IPS DF 19.7 (cell line): ENCODE measurements around the gene ATP6V1G1.

ENCODE experiments used
- DNase-seq: peaks from one replicate; pipeline ENCODE4 v3.0.0-alpha.2; 2013; ENCODE audit warnings: low read depth, low spot score

Gene ATP6V1G1

DNA sequence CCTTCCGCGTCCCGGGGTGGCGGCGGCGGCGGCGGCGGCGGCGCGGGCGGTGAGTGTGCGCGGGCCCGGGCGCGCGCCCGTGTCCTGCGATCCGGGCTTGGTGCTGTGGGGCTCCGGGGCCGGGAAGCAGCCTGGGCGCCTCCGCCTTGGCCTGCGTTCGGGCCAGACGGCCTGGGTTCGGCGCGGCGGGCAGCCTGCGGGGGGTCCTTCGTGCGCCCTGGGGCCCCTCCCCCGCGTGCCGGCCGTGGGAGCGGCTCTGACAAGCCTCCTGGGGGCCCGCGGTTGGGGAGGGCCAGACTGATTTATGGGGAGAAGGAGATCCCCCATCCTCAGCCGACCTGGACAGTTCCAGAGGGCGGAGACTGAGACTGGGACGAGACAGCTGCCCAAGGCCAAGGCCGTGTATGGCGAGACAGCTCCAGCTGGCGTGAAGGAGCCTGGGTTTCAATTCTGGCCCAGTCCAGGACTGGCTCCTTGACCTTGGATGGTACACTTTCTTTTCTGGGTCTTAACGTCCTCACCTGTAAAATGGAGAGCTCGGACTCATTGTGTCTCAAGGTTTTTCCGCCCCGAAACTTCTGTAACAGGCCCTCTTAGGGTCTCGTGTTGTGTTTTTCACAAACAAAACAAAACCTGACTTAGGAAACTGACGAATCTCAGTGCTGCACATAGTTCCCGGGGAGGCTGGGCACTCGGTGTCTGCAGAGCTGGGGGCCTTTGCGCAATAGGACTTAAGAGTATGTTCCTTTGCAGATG is 24.1 kb downstream of the ATP6V1G1 start:
- DNase-seq = no peak

GRCh38 chr9:114612272-114612923 is 24.8 kb downstream of the ATP6V1G1 start:
- no peak for DNase-seq

DNA sequence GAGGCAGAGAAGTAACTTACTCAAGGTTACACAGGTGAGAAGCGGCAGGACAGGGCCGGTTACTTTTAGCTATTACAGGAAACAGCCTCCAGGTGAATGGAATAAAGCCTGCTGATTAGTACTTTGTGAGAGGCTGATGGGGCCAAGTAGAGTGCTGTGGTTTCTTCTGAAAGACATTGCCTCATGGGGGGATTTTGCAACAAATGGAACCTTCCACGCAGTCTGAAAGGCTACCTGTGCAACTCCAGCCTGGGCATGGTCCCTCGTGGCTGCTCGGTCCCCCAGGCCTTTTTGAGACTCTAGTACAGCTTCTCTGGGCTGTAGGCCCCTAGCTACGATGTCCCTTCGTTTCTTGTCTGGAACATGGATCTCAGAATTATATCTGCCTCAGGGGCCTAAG is 25.5 kb downstream of the ATP6V1G1 start:
- DNase-seq = no peak

GRCh38 chr9:114613919-114614318 is 26.4 kb downstream of the ATP6V1G1 start:
- DNase-seq = no peak

DNA sequence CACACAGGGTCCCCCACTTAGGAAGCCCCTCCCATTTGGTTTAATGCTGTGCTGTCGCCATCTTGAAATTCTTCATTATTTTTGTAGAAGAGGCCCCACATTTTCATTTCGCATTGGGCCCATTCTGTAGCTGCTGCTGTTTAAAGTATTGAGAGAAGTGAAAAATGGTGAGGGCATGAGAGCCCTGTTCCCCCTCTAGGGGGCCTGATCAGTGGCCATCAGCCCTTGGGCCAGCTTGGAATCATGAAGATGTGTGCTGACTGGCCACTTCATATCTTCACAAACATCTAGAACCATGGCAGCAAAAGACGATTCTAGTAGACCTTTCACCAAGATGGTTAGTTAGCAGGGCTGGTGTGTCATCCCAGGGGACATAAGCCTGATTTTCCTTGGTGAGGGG is 26.8 kb downstream of the ATP6V1G1 start:
- DNase-seq = no peak

DNA sequence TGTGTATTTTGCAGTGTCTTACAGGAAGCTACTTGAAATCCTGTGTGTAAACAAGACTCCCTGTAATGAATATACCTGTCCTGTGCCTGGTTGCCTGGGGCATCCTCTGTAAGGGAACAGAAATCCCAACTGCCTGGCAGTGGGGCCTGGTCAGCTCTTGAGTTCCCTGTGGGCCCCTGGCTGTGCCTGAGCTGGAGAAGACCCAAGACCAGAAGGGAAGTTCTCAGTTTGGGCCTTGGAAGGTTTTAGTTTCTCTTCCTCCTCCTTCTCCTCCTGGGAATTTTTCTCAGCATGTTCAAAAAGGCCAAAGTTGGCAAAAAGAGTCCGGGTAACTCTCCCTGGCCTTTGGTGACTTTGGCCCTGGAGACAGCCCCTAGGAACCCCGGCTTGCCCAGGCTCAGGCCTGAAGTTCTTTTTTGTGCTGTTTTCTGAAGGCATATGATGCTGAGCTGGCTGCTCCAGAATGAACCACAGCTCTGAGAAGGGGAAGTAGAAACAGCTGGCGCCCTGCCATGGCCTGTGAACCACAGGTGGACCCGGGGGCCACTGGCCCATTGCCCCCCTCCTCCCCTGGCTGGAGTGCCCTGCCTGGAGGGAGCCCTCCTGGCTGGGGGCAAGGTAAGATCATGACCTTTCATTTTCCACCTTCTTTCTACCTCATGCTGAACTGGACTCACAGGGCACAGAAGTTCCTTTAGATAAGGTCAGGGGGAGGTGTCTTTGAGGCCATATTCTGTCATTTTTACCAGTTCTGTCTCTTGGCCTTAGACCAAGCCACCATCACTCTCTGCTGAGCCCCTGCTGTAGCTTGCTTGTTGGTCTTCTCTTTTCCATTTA is 29.3 kb downstream of the ATP6V1G1 start:
- no peak for DNase-seq

DNA sequence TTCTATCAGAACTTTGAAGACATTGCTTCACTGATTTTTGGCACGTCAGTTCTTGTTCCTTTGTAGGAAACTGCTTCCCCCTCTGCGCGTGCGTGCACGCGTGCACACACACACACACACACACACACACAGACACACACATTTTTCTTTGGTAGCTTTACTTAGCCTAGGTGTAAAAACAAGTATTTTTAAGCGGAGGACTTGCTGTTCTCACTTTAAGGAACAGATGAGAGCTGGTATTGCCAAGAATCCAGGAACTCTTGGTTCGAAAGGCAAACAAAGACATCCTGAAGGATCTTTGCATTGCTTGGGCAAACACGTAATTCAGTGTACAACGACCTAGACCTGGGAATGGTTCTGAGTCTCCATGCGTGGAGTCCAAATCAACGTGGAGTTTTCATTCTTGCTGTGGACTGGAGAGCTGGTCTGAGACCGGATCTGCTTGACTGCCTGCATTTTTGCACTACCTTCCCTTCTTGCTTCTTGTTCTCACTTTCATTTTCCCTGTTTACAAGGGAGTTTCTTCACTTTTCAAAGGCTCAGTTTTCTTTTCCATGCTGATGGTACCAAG is 31.7 kb downstream of the ATP6V1G1 start:
- DNase-seq = no peak

GRCh38 chr9:114621561-114621960 is 34.0 kb downstream of the ATP6V1G1 start:
- DNase-seq = no peak

GRCh38 chr9:114621975-114622609 is 34.5 kb downstream of the ATP6V1G1 start:
- no peak for DNase-seq

- DNase-seq = no peak
Measured at GRCh38 chr9:114624677-114625076, 37.1 kb downstream of the ATP6V1G1 start.

DNA sequence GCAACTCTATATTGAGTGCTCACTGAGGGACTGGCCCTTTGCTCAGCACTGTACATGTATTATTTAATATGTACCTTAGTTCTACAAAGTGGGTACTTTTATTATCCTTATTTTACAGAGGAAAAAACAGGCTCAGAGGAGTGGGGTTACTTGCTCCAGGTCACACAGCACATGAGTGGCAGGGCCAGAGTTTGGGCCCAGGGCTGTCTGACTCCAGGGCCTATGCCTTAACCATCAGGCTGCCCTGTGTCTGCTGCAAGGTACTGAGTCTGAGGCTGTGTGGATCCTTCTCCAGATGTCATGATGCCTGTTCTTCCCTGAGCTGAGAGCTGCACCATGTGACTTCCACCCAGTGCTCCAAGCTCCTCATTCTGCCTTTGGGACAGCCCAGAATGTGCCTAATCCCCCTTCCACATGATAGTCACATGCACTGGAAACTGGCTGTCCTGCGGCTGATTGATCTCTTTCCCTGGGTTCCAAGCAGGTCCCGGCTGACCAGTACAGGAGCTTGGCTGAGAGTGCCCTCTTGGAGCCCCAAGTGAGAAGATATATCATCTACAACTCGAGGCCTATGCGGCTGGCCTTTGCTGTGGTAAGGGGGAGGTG is 38.9 kb downstream of the ATP6V1G1 start:
- DNase-seq = no peak

GRCh38 chr9:114627553-114627952 is 40.0 kb downstream of the ATP6V1G1 start:
- no peak for DNase-seq

- DNase-seq = no peak
Measured at GRCh38 chr9:114629563-114630090, 42.1 kb downstream of the ATP6V1G1 start.

DNA sequence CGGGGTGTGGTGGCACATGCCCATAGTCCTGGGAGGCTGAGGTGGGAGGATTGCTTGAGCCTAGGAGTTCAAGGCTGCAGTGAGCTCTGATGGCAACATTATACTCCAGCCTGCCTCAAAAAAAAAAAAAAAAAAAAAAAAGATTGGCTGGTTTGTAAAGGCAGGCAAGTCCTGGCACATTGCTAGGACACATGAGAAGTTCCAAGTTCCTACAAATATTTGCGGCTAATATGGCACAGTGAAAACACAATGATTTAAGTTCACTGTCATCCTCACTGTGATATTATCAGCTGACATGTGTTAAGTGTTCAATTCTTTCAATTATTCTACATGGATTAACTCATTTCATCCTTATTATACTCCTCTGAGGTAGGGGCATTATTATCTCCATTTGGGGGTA is 43.6 kb downstream of the ATP6V1G1 start:
- DNase-seq = no peak

DNA sequence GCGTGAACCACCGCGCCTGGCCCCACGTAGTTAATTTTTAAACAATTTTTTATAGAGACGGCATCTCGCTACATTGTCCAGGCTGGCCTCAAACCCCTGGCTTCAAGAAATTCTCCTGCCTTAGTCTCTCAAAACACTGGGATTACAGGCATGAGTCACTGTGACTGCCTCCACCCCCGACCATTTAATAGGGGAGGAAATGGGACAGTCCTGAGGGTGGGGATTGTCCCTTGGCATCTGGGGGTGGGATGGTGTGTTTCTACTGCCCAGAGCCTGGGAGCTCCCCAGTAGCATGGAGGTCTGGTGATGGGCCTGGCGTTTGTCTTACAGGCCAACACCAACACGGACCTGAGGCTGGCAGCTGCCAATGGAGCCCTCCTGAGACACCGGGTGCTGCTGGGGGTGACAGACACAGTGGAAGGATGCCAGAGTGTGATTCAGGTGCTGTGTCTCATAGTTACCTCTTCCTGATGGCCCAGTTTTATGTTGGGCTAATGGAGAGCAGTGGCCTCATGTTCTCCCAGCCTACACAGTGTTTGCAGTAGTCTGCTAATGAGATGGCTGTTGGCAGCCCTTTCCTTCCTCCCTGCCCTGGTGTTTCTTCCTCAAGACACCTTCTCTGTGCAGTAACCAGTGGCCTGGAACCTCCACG is 46.0 kb downstream of the ATP6V1G1 start:
- no peak for DNase-seq

- no peak for DNase-seq
Measured at GRCh38 chr9:114634387-114634786, 46.8 kb downstream of the ATP6V1G1 start.

GRCh38 chr9:114638404-114638803 is 50.8 kb downstream of the ATP6V1G1 start:
- DNase-seq = no peak

GRCh38 chr9:114641967-114642366 is 54.4 kb downstream of the ATP6V1G1 start:
- DNase-seq = no peak

DNA sequence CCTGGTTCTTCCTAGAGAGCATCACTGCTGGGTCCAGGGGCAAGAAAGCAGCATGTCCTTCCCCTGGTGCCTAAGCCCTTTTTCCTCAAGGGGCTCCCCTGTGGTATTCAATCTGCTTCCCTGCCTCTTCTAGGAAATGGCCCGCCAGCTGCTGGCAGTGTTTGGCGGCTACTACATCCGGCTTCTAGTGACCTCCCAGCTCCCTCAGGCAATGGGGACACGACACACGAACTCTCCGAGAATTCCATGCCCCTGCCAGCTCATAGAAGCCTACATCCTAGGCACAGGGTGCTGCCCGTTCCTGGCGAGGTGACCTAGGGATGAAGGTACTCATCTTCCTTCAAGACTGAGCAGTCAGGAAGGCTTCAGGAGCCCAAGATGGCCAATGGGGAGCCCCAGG is 55.4 kb downstream of the ATP6V1G1 start:
- DNase-seq = no peak

GRCh38 chr9:114643896-114644295 is 56.3 kb downstream of the ATP6V1G1 start:
- DNase-seq = no peak
